Central memory CD8-positive, alpha-beta T cell (primary cell): ENCODE data around the gene SNX6.
"Not testable (repeated sequence)": the region's sequence is repeated elsewhere in the genome, so short reads cannot be mapped to it uniquely, and the experiment has no call there.

Source experiments
- ATAC-seq: fragments of 150-1000 bp; cut with Tn5 transposase; replicated peaks from 2 replicates; pipeline ENCODE4 v1.10.0; 2022; ENCODE audit warnings: mild to moderate bottlenecking, moderate FRiP score, moderate number of reproducible peaks; ENCODE audit not compliant: poor library complexity, severe bottlenecking; ENCODE audit errors: extremely low read depth
- DNase-seq, 2 donors: peaks; one replicate each; pipeline ENCODE4 v3.0.0; 2021; ENCODE audit warnings: low spot score in 2 of 2
- H3K27ac Mint-ChIP-seq: one replicate; pipeline ENCODE4 v1.8.0; 2022; ENCODE audit warnings: low read depth, mild to moderate bottlenecking, moderate library complexity, mixed read lengths
- H3K27me3 Mint-ChIP-seq: one replicate; pipeline ENCODE4 v1.8.0; 2022; ENCODE audit warnings: mixed read lengths
- H3K36me3 Mint-ChIP-seq: one replicate; pipeline ENCODE4 v1.8.0; 2022; ENCODE audit warnings: mild to moderate bottlenecking, moderate library complexity, mixed read lengths; ENCODE audit not compliant: insufficient read depth
- H3K4me1 Mint-ChIP-seq: one replicate; pipeline ENCODE4 v1.8.0; 2022; ENCODE audit warnings: mixed read lengths
- H3K4me3 Mint-ChIP-seq: one replicate; pipeline ENCODE4 v1.8.0; 2022; ENCODE audit warnings: mild to moderate bottlenecking, moderate library complexity, mixed read lengths
- H3K9me3 Mint-ChIP-seq: one replicate; pipeline ENCODE4 v1.8.0; 2022; ENCODE audit warnings: mixed read lengths

SNX6 gene

DNA sequence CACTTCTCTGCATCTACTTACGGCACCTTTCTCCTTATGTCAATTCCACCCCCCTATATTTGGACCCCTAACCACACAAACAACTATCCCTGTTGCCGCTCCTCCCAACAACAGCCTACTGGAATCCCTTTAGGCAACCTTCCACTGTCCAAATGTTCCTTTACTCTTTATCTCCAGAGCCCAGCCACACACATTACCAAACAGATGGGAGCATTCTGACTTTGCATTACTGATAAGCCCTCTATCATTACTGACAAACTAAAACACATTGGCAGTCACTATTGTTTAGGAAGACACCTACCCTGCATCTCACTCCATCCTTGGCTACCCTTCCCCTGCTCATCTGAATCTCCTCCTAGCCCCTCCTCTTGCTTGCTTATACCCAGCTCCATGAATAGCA is 23.1 kb upstream of the SNX6 start:
- not testable (repeated sequence) for H3K27me3 Mint-ChIP-seq, DNase-seq, H3K27ac Mint-ChIP-seq, H3K4me1 Mint-ChIP-seq, H3K4me3 Mint-ChIP-seq, H3K9me3 Mint-ChIP-seq, H3K36me3 Mint-ChIP-seq, ATAC-seq

DNA sequence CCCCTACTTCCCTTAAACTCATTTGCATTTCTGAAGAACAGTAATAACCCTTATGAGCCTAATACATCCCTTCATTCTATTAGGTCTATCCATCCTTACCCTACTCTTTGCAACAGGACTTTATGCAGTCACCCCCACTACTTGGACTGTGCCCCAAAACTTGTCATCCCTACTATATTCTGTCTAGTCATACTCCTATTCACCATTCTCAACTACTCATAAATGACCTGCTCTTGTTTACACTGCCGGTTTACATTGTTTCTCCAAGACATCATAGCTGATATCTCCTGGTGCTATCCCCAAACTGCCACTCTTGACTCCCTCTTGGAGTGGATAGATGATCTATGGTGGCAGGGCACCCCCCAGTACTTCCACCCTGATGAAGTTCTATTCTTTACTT is 22.4 kb upstream of the SNX6 start:
- H3K4me3 Mint-ChIP-seq, H3K36me3 Mint-ChIP-seq, H3K4me1 Mint-ChIP-seq, H3K27ac Mint-ChIP-seq, ATAC-seq, H3K9me3 Mint-ChIP-seq, DNase-seq, H3K27me3 Mint-ChIP-seq: not testable (repeated sequence)

DNA sequence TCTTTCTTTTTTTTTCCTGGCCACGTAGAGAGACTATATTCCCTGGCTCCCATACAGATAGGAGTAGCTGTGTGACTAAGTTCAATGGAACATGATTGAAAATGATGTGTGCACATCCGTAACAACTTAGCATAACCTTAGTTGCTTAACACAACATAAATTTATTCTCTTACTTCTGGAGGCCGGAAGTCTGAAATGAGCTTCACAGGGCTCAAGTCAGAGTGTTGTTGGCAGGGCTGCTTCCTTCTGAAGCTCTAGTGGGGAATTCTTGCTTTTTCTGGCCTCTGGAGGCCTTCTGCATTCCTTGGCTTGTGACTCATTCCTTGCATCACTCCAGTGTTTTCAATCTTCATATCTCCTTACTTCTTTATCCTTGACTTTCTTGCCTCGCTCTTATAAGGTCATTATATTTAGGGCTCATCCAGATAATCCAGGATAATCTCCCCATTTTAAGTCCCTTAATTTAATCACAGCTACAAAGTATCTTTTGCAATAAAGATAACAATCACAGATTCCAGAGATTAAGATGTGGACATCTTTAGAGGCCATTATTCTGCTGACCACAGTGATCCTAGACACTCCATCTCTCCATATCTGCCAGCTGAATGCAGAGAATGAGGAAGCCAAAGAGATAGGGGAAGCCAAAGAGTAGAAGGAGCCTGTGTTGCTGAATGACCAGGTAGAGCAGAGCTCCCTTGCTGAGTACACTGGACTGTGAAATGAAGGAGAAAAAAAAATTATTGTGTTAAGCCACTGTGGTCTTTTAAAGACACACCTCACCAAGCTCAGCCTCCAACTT is 21.0 kb upstream of the SNX6 start:
- ATAC-seq (no peak), DNase-seq (no peak)
- no peaks in the 10 kb centered on the region for H3K27me3 Mint-ChIP-seq
- H3K4me1 Mint-ChIP-seq, result no peaks in the 10 kb centered on the region
- H3K4me3 Mint-ChIP-seq, result no peak overlapping the region
- no peaks in the 10 kb centered on the region for H3K36me3 Mint-ChIP-seq
- no peak overlapping the region for H3K27ac Mint-ChIP-seq
- no peaks in the 10 kb centered on the region for H3K9me3 Mint-ChIP-seq

DNA sequence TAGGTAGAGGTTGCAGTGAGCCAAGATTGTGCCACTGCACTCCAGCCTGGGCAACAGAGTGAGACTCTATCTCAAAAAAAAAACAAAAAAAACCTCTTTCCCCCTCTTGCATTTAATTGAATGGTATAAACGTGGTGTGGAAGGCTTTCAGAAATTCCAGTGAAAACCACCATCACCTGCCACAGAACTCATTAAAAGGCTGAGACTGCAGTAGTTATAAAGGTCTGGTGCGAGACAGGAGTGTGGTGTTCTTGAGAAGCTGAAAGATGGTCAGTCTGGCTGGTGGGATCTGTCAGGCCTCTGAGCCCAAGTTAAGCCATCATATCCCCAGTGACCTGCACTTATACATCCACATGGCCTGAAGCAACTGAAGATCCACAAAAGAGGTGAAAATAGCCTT is 20.1 kb upstream of the SNX6 start:
- not testable (repeated sequence) for H3K4me1 Mint-ChIP-seq, ATAC-seq, H3K4me3 Mint-ChIP-seq, H3K36me3 Mint-ChIP-seq, H3K9me3 Mint-ChIP-seq, H3K27me3 Mint-ChIP-seq, H3K27ac Mint-ChIP-seq, DNase-seq

DNA sequence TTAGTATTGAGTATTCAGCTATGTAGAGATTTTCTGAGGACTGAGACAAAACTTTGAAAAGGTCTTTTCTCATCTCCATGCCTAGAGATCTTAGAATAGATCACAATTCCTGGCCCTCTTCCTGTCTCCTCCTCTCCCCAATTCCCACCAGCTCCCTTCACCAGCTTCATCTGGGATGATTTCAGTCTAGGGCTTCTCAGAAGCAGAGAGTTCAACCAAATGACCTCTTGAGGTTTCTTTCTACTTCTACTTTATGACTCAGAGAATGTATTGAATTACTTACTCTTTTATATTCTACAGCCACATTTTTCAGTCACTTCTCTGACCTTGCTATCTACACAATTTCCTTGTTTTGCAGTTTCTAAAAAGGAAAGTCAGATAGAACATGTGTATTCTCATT is 19.4 kb upstream of the SNX6 start:
- Mint-ChIP-seq H3K27me3 (no peaks in the 10 kb centered on the region), H3K9me3 (no peaks in the 10 kb centered on the region), H3K27ac (no peak overlapping the region), H3K36me3 (no peaks in the 10 kb centered on the region), H3K4me1 (no peaks in the 10 kb centered on the region), H3K4me3 (no peak overlapping the region)
- no peak for DNase-seq
- ATAC-seq, result no peak

DNA sequence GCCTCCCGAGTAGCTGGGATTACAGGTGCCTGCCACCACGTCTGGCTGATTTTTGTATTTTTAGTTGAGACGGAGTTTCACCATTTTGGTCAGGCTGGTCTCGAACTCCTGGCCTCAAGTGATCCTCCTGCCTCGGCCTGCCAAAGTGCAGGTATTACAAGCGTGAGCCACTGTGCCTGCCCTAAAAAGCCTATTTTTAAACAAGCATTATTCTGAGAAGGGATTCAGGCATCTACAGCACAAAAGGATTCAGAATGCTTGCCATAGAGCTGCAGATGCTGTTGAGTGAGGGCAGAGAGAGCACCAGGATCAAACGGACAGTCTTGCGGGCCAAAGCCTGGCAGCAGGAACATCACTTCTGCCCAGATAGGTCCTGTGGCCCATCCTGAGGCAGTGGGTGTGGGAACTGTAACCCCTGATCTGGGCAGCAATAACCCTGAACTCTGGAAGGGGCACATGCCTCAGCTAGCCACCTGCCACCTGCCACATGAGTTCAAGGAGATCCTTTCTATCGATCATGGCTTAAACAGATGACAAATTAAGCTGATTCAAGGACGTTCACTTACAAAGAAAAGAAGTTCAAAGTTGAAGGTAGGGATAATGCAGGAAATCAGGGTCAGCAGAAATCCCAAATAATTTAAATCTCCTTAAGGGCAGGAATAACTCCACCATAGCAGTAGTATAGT is 16.8 kb upstream of the SNX6 start:
- Mint-ChIP-seq H3K9me3 (no peaks in the 10 kb centered on the region), H3K27ac (no peak overlapping the region), H3K36me3 (no peaks in the 10 kb centered on the region), H3K4me3 (no peak overlapping the region), H3K4me1 (no peaks in the 10 kb centered on the region), H3K27me3 (no peaks in the 10 kb centered on the region)
- ATAC-seq, result no peak
- DNase-seq, result no peak

DNA sequence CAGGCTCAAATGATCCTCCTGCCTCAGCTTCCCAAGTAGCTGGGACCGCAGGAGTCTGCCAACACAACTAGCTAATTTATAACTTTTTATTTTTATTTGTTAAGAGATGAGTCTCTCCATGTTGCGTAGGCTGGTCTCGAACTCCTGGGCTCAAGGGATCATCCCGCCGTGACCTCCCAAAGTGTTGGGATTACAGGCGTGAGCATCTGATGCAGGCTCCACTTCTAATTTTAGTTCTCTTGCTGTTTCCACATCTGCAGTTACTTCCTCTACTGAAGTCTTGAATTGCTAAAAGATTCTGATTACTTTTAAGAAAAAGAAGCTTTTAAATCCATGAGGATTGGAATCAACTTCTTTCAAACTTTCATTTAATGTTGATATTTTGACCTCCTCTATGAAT is 13.4 kb upstream of the SNX6 start:
- ATAC-seq, result no peak
- H3K9me3 Mint-ChIP-seq, result no peaks in the 10 kb centered on the region
- no peak for DNase-seq
- H3K4me3 Mint-ChIP-seq, result no peak overlapping the region
- no peaks in the 10 kb centered on the region for H3K27me3 Mint-ChIP-seq
- no peak overlapping the region for H3K27ac Mint-ChIP-seq
- no peaks in the 10 kb centered on the region for H3K36me3 Mint-ChIP-seq
- H3K4me1 Mint-ChIP-seq, result no peaks in the 10 kb centered on the region

DNA sequence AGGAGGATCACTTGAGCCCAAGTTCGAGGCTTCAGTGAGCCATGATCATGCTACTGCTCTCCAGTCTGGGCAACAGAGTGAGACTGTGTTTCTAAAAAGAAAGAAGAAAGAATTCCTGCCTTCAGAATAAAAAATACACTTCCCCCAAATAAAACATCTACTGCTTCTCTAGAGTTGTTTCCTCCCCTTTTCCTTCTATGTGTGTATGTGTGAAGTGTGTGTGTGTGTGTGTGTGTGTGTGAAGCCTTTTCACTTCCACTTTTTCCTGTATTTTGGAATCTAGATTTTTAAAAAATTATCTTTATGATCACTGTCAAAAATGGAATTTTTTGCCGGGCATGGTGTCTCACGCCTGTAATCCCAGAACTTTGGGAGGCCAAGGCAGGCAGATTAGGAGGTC is 12.6 kb upstream of the SNX6 start:
- Mint-ChIP-seq H3K4me3 (no peak overlapping the region), H3K36me3 (no peaks in the 10 kb centered on the region), H3K9me3 (no peaks in the 10 kb centered on the region), H3K27ac (no peak overlapping the region), H3K27me3 (no peaks in the 10 kb centered on the region), H3K4me1 (no peaks in the 10 kb centered on the region)
- no peak for DNase-seq
- no peak for ATAC-seq

DNA sequence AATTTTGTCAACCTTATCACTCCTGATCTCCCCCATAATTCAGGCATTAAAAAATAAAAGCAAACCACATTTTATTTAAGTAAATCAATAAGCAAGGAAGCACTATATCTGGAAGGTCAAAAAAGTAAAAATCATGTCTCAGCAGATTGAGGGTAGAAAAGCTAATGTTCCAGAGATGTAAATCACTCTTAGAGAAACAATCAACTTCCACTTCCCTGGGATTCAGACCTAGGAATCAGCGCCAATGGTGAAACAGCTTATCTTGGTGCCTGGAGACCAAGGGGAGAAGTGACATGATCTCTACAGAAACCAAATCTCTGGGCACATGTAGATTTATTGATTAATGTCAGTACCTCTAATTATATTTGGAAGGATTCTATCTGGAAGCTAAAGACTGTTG is 10.9 kb upstream of the SNX6 start:
- no peaks in the 10 kb centered on the region for H3K36me3 Mint-ChIP-seq
- no peak overlapping the region for H3K4me3 Mint-ChIP-seq
- DNase-seq (no peak), ATAC-seq (no peak)
- H3K27me3 Mint-ChIP-seq, result no peaks in the 10 kb centered on the region
- H3K4me1 Mint-ChIP-seq, result no peaks in the 10 kb centered on the region
- H3K9me3 Mint-ChIP-seq, result no peaks in the 10 kb centered on the region
- H3K27ac Mint-ChIP-seq, result no peak overlapping the region

DNA sequence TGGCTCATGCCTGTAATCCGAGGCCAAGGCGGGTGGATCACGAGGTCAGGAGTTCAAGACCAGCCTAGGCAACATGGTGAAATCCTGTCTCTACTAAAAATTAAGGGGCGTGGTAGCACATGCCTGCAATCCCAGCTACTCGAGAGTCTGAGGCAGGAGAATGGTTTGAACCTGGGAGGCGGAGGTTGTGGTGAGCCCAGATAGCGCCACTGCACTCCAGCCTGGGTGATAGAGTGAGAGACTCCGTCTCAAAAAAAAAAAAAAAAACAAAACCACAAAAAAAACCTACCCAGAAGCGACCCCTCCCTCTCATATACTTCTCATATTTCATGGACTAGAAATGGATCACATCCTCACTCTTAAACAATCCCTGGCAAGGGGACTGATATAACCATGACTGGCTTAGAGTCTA is 4.4 kb upstream of the SNX6 start:
- H3K9me3 Mint-ChIP-seq, result not testable (repeated sequence)

DNA sequence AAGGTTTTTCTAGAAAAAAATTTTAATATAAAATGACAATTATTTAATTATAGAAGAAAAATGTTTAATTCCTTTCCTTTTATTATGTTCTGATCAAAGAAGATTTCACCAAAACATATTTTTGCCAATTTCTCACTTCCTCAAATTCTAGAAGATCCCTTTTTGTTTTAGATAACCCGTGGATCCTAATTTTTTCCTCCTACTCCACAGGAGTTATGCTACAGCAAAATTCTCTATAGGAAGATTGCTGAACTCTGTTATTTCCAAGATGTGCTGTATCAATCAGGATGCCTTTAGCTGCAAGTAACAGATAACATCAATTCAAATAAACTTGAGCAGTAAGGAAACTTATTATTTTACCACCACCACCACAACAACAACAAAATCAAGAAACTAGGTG is 3.8 kb upstream of the SNX6 start:
- no peak overlapping the region for H3K4me3 Mint-ChIP-seq
- H3K4me1 Mint-ChIP-seq, result peaks cover 14% of the 10 kb centered on the region
- H3K9me3 Mint-ChIP-seq, result no peaks in the 10 kb centered on the region
- H3K27me3 Mint-ChIP-seq, result no peaks in the 10 kb centered on the region
- no peak overlapping the region for H3K27ac Mint-ChIP-seq
- H3K36me3 Mint-ChIP-seq, result no peaks in the 10 kb centered on the region
- ATAC-seq (no peak), DNase-seq (no peak)

More for the DNA sequence above, 4.4 kb upstream of the SNX6 start:
- not testable (repeated sequence) for H3K36me3 Mint-ChIP-seq, H3K27ac Mint-ChIP-seq, ATAC-seq, H3K4me3 Mint-ChIP-seq, H3K4me1 Mint-ChIP-seq, DNase-seq, H3K27me3 Mint-ChIP-seq

DNA sequence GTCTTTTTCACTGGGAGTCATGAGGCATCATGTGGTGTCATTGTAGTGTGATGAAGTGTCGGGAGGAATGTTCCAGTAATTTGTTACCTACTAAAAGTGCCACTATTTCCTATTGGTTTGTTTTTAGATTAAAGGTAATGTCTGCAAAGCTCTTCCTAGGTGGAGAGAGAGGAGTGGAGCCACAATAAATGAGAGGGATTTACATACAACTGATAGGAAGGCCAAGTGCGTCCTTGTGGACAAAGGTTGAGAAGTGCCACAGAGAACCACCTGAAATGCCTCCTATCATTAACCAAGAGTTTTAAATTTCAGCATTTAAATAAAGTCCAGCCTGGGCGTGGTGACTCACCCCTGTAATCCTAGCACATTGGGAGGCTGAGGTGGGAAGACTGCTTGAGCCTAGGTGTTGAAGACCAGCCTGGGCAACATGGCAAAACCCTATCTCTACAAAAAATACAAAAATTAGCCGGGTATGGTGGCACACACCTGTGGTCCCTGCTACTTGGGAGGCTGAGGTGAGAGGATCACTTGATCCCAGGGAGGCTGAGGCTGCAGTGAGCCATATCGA is 2.5 kb upstream of the SNX6 start:
- Mint-ChIP-seq H3K36me3 (peaks cover 2% of the 10 kb centered on the region), H3K9me3 (no peaks in the 10 kb centered on the region), H3K4me1 (peaks cover 18% of the 10 kb centered on the region), H3K27ac (no peak overlapping the region), H3K27me3 (no peaks in the 10 kb centered on the region), H3K4me3 (no peak overlapping the region)
- DNase-seq (no peak), ATAC-seq (no peak)

DNA sequence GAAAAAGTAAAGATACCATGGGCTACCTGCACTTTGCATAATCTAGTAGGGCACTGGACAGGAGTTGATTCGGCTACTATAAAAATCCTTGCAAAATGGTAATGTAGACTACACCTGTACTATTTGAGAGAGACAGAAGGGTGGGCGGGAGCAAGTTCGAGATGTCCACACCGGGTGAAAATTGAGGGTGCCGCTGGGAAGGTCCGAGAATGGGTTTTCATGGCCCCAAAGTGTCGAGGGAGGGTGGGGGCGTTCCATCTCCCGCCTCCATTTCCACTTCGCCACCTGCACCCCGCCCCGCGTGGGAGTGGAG is 648 bp downstream of the SNX6 start:
- Mint-ChIP-seq H3K9me3 (no peaks in the 10 kb centered on the region), H3K27ac (peak overlapping the region; percentile 94), H3K4me3 (peak overlapping the region; percentile 97), H3K36me3 (peaks cover 10% of the 10 kb centered on the region), H3K4me1 (peaks cover 26% of the 10 kb centered on the region), H3K27me3 (no peaks in the 10 kb centered on the region)
- no peak for DNase-seq
- ATAC-seq, result no peak
